H7 (cell line): ENCODE data around the gene GNE. TPM values are rescaled to one million over a fixed set of nuclear protein-coding genes. Genes with fewer than 3 reads are reported as not detected.
"Not testable (repeated sequence)": the region's sequence is repeated elsewhere in the genome, so short reads cannot be mapped to it uniquely, and the experiment has no call there.

Experiments
- DNase-seq: peaks from one replicate; pipeline ENCODE4 v3.0.0; 2012
- H3K27me3 ChIP-seq: 2 replicates; pipeline ENCODE4 v1.6.0; 2011; ENCODE audit warnings: mild to moderate bottlenecking, low read length; ENCODE audit not compliant: control insufficient read depth, insufficient read depth
- H3K36me3 ChIP-seq: replicated peaks from 2 replicates; pipeline ENCODE4 v1.5.1; 2011; ENCODE audit warnings: low read length; ENCODE audit not compliant: control insufficient read depth, insufficient read depth
- H3K4me3 ChIP-seq: 2 replicates; pipeline ENCODE4 v1.5.1; 2011; ENCODE audit warnings: low read depth, mild to moderate bottlenecking, control low read depth, low read length, moderate library complexity; ENCODE audit not compliant: insufficient read depth
- total RNA-seq: library from RNA; depleted of rRNA; stranded (reverse); fragments of >200 nt; shearing (Covaris generic); gene quantifications from 2 replicates; pipeline ENCODE4 v1.2.3, GENCODE V29; 2014

GNE gene
- total RNA-seq, 1 experiment from 2014 or later = 14.1 TPM

- Histone ChIP-seq H3K4me3 (no peak overlapping the region), H3K27me3 (no peaks in the 10 kb centered on the region), H3K36me3 (no peaks in the 10 kb centered on the region)
- no peak for DNase-seq
Observed at GRCh38 chr9:36284226-36284625, 26.0 kb upstream of the GNE start.

GRCh38 chr9:36282275-36282674, 24.0 kb upstream of the GNE start:
- no peak for DNase-seq
- Histone ChIP-seq H3K27me3 (no peaks in the 10 kb centered on the region), H3K4me3 (no peak overlapping the region), H3K36me3 (no peaks in the 10 kb centered on the region)

GRCh38 chr9:36280989-36281388, 22.7 kb upstream of the GNE start:
- no peaks in the 10 kb centered on the region for H3K36me3 ChIP-seq
- no peak overlapping the region for H3K4me3 ChIP-seq
- no peak for DNase-seq
- H3K27me3 ChIP-seq = no peaks in the 10 kb centered on the region

- no peaks in the 10 kb centered on the region for H3K27me3 ChIP-seq
- H3K4me3 ChIP-seq = no peak overlapping the region
Observed at GRCh38 chr9:36278243-36278642, 20.0 kb upstream of the GNE start.

GRCh38 chr9:36276781-36277181, 18.5 kb upstream of the GNE start:
- H3K4me3 ChIP-seq = no peak overlapping the region
- H3K27me3 ChIP-seq = no peaks in the 10 kb centered on the region
- no peak for DNase-seq

More at GRCh38 chr9:36278243-36278642, 20.0 kb upstream of the GNE start:
- no peak for DNase-seq
- H3K36me3 ChIP-seq = no peaks in the 10 kb centered on the region

GRCh38 chr9:36276254-36276653, 18.0 kb upstream of the GNE start:
- Histone ChIP-seq H3K36me3 (no peaks in the 10 kb centered on the region), H3K4me3 (no peak overlapping the region), H3K27me3 (no peaks in the 10 kb centered on the region)
- DNase-seq = no peak

More at GRCh38 chr9:36276781-36277181, 18.5 kb upstream of the GNE start:
- no peaks in the 10 kb centered on the region for H3K36me3 ChIP-seq

- H3K4me3 ChIP-seq = no peak overlapping the region
- H3K27me3 ChIP-seq = no peaks in the 10 kb centered on the region
- H3K36me3 ChIP-seq = no peaks in the 10 kb centered on the region
- no peak for DNase-seq
Observed at GRCh38 chr9:36275060-36275459, 16.8 kb upstream of the GNE start.

GRCh38 chr9:36273354-36273753, 15.1 kb upstream of the GNE start:
- not testable (repeated sequence) for H3K27me3 ChIP-seq, H3K36me3 ChIP-seq

GRCh38 chr9:36268007-36268427, 9.8 kb upstream of the GNE start:
- H3K4me3 ChIP-seq = no peak overlapping the region
- DNase-seq = no peak

More at GRCh38 chr9:36273354-36273753, 15.1 kb upstream of the GNE start:
- not testable (repeated sequence) for DNase-seq, H3K4me3 ChIP-seq

GRCh38 chr9:36264896-36265295, 6.6 kb upstream of the GNE start:
- H3K27me3 ChIP-seq = no peaks in the 10 kb centered on the region
- H3K4me3 ChIP-seq = no peak overlapping the region
- DNase-seq = no peak
- no peaks in the 10 kb centered on the region for H3K36me3 ChIP-seq

More at GRCh38 chr9:36268007-36268427, 9.8 kb upstream of the GNE start:
- Histone ChIP-seq H3K27me3 (no peaks in the 10 kb centered on the region), H3K36me3 (no peaks in the 10 kb centered on the region)

GRCh38 chr9:36263683-36264082, 5.4 kb upstream of the GNE start:
- no peak for DNase-seq
- H3K4me3 ChIP-seq = no peak overlapping the region
- no peaks in the 10 kb centered on the region for H3K27me3 ChIP-seq
- no peaks in the 10 kb centered on the region for H3K36me3 ChIP-seq

GRCh38 chr9:36258996-36259533, 817 bp upstream of the GNE start:
- no peak for DNase-seq
- H3K4me3 ChIP-seq = peak overlapping the region; percentile 90
- H3K27me3 ChIP-seq = no peaks in the 10 kb centered on the region
- no peaks in the 10 kb centered on the region for H3K36me3 ChIP-seq

- H3K4me3 ChIP-seq = no peak overlapping the region
- DNase-seq = no peak
- H3K36me3 ChIP-seq = no peaks in the 10 kb centered on the region
- H3K27me3 ChIP-seq = no peaks in the 10 kb centered on the region
Observed at GRCh38 chr9:36251428-36251827, 6.8 kb downstream of the GNE start.

GRCh38 chr9:36250079-36250478, 8.2 kb downstream of the GNE start:
- Histone ChIP-seq H3K4me3 (no peak overlapping the region), H3K27me3 (no peaks in the 10 kb centered on the region), H3K36me3 (no peaks in the 10 kb centered on the region; the same call in 1 of the 2 replicates)
- no peak for DNase-seq

GRCh38 chr9:36249189-36249588, 9.1 kb downstream of the GNE start:
- Histone ChIP-seq H3K27me3 (no peaks in the 10 kb centered on the region), H3K36me3 (no peaks in the 10 kb centered on the region; the same call in 1 of the 2 replicates), H3K4me3 (no peak overlapping the region)
- DNase-seq = no peak

GRCh38 chr9:36248061-36248460, 10.2 kb downstream of the GNE start:
- not testable (repeated sequence) for H3K4me3 ChIP-seq, DNase-seq, H3K36me3 ChIP-seq, H3K27me3 ChIP-seq
